ENCODE data around the gene ARMCX4. TPM values are rescaled to one million over a fixed set of nuclear protein-coding genes. Genes with fewer than 3 reads are reported as not detected.

Gene ARMCX4
- total and polyA plus RNA-seq, 2 experiments from 2014 or later = 6.2 to 8.3 TPM

DNA sequence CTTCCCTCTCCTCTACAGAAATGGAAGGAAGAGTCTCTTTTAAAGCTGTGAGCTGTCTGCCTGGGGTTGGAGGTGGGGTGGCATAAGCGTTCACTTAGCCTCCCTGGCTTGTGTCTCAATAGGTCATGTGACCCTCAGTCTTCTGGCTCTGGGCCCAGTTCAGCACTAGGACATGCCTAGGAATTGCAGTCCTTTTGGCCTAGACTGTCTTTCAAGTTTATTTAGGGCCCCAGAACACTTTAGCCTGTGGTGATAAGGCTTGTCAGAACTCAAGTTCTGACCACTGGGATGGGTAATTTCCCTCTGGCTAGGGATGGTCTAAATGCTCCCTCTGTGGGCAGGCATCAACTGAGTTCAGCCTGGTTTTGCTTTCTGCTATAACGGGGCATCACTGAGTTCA is 34.3 kb upstream of the ARMCX4 start:
- no peak overlapping the region for H3K4me3 ChIP-seq
- 52% methylated on average over 2 of the region's 2 CpGs for WGBS (ENCODE audit: low lambda C conversion rate, missing lambda C conversion rate)
- H3K9me3 ChIP-seq (ENCODE audit: low read depth) = no peaks in the 10 kb centered on the region
- H3K27ac ChIP-seq = peak overlapping the region; percentile 62
- no peaks in the 10 kb centered on the region for H3K27me3 ChIP-seq
- H3K4me2 ChIP-seq = no peak overlapping the region
- peaks cover 3% of the 10 kb centered on the region for H3K4me1 ChIP-seq (ENCODE audit: insufficient read depth)
- H4K20me1 ChIP-seq (ENCODE audit: insufficient read depth, poor library complexity, severe bottlenecking) = no peaks in the 10 kb centered on the region
- no peaks in the 10 kb centered on the region for H3K36me3 ChIP-seq (replicated peaks; ENCODE audit: insufficient read depth, low read depth)
- no peak for TF ChIP-seq EZH2phosphoT487 (IDR thresholded peaks at IDR 0.05; ENCODE audit: low read depth, severe bottlenecking, unreplicated experiment)
- TF ChIP-seq, protein P1, sequence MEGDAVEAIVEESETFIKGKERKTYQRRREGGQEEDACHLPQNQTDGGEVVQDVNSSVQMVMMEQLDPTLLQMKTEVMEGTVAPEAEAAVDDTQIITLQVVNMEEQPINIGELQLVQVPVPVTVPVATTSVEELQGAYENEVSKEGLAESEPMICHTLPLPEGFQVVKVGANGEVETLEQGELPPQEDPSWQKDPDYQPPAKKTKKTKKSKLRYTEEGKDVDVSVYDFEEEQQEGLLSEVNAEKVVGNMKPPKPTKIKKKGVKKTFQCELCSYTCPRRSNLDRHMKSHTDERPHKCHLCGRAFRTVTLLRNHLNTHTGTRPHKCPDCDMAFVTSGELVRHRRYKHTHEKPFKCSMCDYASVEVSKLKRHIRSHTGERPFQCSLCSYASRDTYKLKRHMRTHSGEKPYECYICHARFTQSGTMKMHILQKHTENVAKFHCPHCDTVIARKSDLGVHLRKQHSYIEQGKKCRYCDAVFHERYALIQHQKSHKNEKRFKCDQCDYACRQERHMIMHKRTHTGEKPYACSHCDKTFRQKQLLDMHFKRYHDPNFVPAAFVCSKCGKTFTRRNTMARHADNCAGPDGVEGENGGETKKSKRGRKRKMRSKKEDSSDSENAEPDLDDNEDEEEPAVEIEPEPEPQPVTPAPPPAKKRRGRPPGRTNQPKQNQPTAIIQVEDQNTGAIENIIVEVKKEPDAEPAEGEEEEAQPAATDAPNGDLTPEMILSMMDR (IDR thresholded peaks at IDR 0.05; ENCODE audit: poor library complexity) = no peak
- no peak for TF ChIP-seq EZH2 (IDR thresholded peaks at IDR 0.05; ENCODE audit: borderline replicate concordance)
- no peaks in the 10 kb centered on the region for H3K9me2 ChIP-seq (replicated peaks; ENCODE audit: insufficient read depth)
- peak; percentile 29 for DNase-seq (ENCODE audit: low spot score)
- no peak overlapping the region for H2AFZ ChIP-seq
- no peaks in the 10 kb centered on the region for H3K79me2 ChIP-seq

DNA sequence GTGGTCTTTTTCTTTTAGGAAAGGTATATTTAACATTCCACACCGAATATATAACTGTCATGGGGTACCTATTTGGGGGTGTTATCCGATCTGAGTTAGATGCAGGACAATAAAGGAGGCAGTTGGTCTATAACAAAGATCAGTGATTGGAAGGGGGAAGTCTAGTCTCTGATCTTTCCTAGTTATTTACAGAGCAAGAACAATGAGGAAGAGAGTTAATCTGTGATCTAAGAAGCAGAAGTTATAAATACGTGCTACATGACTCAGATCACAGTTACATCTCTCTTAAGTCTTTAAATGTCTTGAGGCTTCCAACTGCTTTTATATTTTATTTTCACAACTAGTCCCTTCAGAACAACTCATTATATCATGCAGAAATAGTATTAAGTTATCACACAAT is 33.2 kb upstream of the ARMCX4 start:
- peak overlapping the region; percentile 62 for H3K27ac ChIP-seq
- WGBS (ENCODE audit: low lambda C conversion rate, missing lambda C conversion rate) = 57% methylated on average over 3 of the region's 3 CpGs

DNA sequence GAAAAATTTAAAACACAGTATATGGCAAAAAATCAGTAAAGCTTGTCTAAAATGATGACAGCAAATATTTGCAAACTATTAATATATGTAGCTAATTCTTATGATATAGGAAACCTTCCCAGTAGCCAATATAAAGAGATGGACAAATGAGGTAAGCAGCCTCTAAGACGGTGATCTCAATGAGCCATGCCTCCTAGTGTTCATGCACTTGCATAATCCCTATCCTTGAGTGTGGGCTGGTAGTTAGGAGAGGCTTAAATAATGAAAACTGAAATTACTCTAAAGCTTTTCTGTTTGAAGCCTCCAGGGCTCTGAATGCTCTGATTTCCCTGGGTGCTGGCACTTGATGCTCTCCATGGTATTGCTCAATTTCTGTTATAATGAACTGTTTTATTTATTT is 24.6 kb upstream of the ARMCX4 start:
- Histone ChIP-seq H3K79me2 (no peaks in the 10 kb centered on the region), H3K9me2 (replicated peaks; ENCODE audit: insufficient read depth) (no peaks in the 10 kb centered on the region), H3K27ac (no peak overlapping the region), H3K9me3 (ENCODE audit: low read depth) (no peaks in the 10 kb centered on the region), H3K27me3 (no peaks in the 10 kb centered on the region), H4K20me1 (ENCODE audit: insufficient read depth, poor library complexity, severe bottlenecking) (no peaks in the 10 kb centered on the region), H3K4me1 (ENCODE audit: insufficient read depth) (no peaks in the 10 kb centered on the region), H3K36me3 (replicated peaks; ENCODE audit: insufficient read depth, low read depth) (no peaks in the 10 kb centered on the region), H3K4me2 (no peak overlapping the region), H3K4me3 (no peak overlapping the region), H2AFZ (no peak overlapping the region)
- TF ChIP-seq EZH2 (IDR thresholded peaks at IDR 0.05; ENCODE audit: borderline replicate concordance) = no peak
- WGBS (ENCODE audit: low lambda C conversion rate, missing lambda C conversion rate) = 50% methylated on average over 1 of the region's 1 CpG
- DNase-seq (ENCODE audit: low spot score) = no peak

More for the DNA sequence above, 33.2 kb upstream of the ARMCX4 start:
- H3K36me3 ChIP-seq (replicated peaks; ENCODE audit: insufficient read depth, low read depth) = no peaks in the 10 kb centered on the region
- TF ChIP-seq EZH2phosphoT487 (IDR thresholded peaks at IDR 0.05; ENCODE audit: low read depth, severe bottlenecking, unreplicated experiment) (no peak), EZH2 (IDR thresholded peaks at IDR 0.05; ENCODE audit: borderline replicate concordance) (no peak)
- TF ChIP-seq, protein P1 (IDR thresholded peaks at IDR 0.05; ENCODE audit: poor library complexity) = no peak
- no peak overlapping the region for H3K4me2 ChIP-seq
- H3K9me3 ChIP-seq (ENCODE audit: low read depth) = no peaks in the 10 kb centered on the region
- H4K20me1 ChIP-seq (ENCODE audit: insufficient read depth, poor library complexity, severe bottlenecking) = no peaks in the 10 kb centered on the region
- H2AFZ ChIP-seq = no peak overlapping the region
- H3K4me1 ChIP-seq (ENCODE audit: insufficient read depth) = peaks cover 3% of the 10 kb centered on the region
- H3K9me2 ChIP-seq (replicated peaks; ENCODE audit: insufficient read depth) = no peaks in the 10 kb centered on the region
- no peak overlapping the region for H3K4me3 ChIP-seq
- H3K79me2 ChIP-seq = no peaks in the 10 kb centered on the region
- no peaks in the 10 kb centered on the region for H3K27me3 ChIP-seq
- no peak for DNase-seq (ENCODE audit: low spot score)

DNA sequence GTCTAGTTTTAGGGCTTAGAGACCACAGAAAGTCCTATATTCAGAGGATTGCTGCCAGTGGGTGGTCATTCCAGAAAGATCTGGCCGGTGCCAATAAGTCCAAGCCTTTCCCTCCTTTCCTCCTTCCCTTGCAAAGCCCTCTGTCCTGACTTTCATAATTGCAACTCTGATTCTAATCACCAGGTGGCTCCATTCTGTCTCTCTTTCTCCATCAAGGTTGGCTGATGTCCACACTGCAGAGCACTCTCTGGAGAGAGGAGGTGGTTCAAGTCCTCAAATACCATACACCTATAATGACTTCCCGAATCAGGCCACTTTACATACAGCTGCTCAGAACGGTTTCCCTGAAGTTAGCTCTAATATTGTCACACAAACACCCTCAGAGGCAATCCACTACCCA is 22.4 kb upstream of the ARMCX4 start:
- no peak for TF ChIP-seq EZH2 (IDR thresholded peaks at IDR 0.05; ENCODE audit: borderline replicate concordance)
- TF ChIP-seq, protein P1 (IDR thresholded peaks at IDR 0.05; ENCODE audit: poor library complexity) = peak; percentile 12
- TF ChIP-seq EZH2phosphoT487 (IDR thresholded peaks at IDR 0.05; ENCODE audit: low read depth, severe bottlenecking, unreplicated experiment) = no peak
- WGBS (ENCODE audit: low lambda C conversion rate, missing lambda C conversion rate) = 71% methylated on average over 3 of the region's 3 CpGs
- Histone ChIP-seq H3K79me2 (no peaks in the 10 kb centered on the region), H3K4me1 (ENCODE audit: insufficient read depth) (no peaks in the 10 kb centered on the region), H3K36me3 (replicated peaks; ENCODE audit: insufficient read depth, low read depth) (no peaks in the 10 kb centered on the region), H3K4me3 (no peak overlapping the region), H4K20me1 (ENCODE audit: insufficient read depth, poor library complexity, severe bottlenecking) (no peaks in the 10 kb centered on the region), H3K9me2 (replicated peaks; ENCODE audit: insufficient read depth) (no peaks in the 10 kb centered on the region), H2AFZ (no peak overlapping the region), H3K4me2 (no peak overlapping the region), H3K27me3 (no peaks in the 10 kb centered on the region), H3K27ac (no peak overlapping the region), H3K9me3 (ENCODE audit: low read depth) (no peaks in the 10 kb centered on the region)
- no peak for DNase-seq (ENCODE audit: low spot score)

Measured in hepatocyte (in vitro differentiated cells).